Activated CD8-positive, alpha-beta T cell treated with anti-CD3 and anti-CD28 coated beads for 36 hours (primary cell): Measurements from ENCODE around the gene GPR55. TPM values are rescaled to one million over a fixed set of nuclear protein-coding genes. Genes with fewer than 3 reads are reported as not detected.

ENCODE experiments used
- ATAC-seq: fragments of 200-7000 bp; cut with Tn5 transposase; one replicate; pipeline ENCODE4 v1.10.0; 2021; ENCODE audit warnings: mild to moderate bottlenecking, moderate library complexity
- CTCF ChIA-PET: fragments of 350-600 bp; sonication (Branson Sonifier 250); formaldehyde crosslinking; loops from one replicate; lab custom pipeline; 2021; ENCODE audit warnings: antibody characterized with exemption; lab: Charles Lee
- POLR2A ChIA-PET: fragments of 350-600 bp; sonication (Branson Sonifier 250); formaldehyde crosslinking; loops from one replicate; lab custom pipeline; 2021; ENCODE audit warnings: antibody characterized with exemption; lab: Charles Lee
- DNase-seq: peaks from one replicate; pipeline ENCODE4 v3.0.0-alpha.2; 2020
- H3K27ac Mint-ChIP-seq: one replicate; pipeline ENCODE4 v1.8.0; 2021; ENCODE audit warnings: mild to moderate bottlenecking, mixed read lengths
- H3K27me3 Mint-ChIP-seq: one replicate; pipeline ENCODE4 v1.8.0; 2021; ENCODE audit warnings: mixed read lengths
- H3K36me3 Mint-ChIP-seq: one replicate; pipeline ENCODE4 v1.8.0; 2021; ENCODE audit warnings: low read depth, mixed read lengths
- H3K4me1 Mint-ChIP-seq: one replicate; pipeline ENCODE4 v1.8.0; 2021; ENCODE audit warnings: low read depth, mixed read lengths
- H3K4me3 Mint-ChIP-seq: one replicate; pipeline ENCODE4 v1.8.0; 2021; ENCODE audit warnings: mild to moderate bottlenecking, moderate library complexity, mixed read lengths
- H3K9me3 Mint-ChIP-seq: one replicate; pipeline ENCODE4 v1.8.0; 2021; ENCODE audit warnings: mixed read lengths
- CTCF ChIP-seq: fragments of 200-600 bp; IDR thresholded peaks from one replicate; pipeline ENCODE4 v1.8.0; 2022; ENCODE audit warnings: antibody characterized with exemption, mild to moderate bottlenecking
- intact Hi-C: fragments of 100-400 bp; cut with micrococcal nuclease; formaldehyde crosslinking; loops from one replicate; pipeline ENCODE4 v1.10.0; 2022
- total RNA-seq, 2 experiments: library from RNA; stranded (reverse); gene quantifications; one replicate each; pipeline ENCODE4 v1.2.3, GENCODE V29; 2021

Gene GPR55
- total RNA-seq, 2 experiments from 2014 or later: 5.0 to 5.3 TPM

GRCh38 chr2:230929381-230930148 lies 4.5 kb upstream of the GPR55 start:
- Mint-ChIP-seq H3K36me3 (no peaks in the 10 kb centered on the region), H3K4me1 (peaks cover 49% of the 10 kb centered on the region), H3K27me3 (peaks cover 2% of the 10 kb centered on the region), H3K9me3 (no peaks in the 10 kb centered on the region), H3K27ac (no peak overlapping the region), H3K4me3 (no peak overlapping the region)
- TF ChIP-seq CTCF: no peak
- DNase-seq: peak; percentile 2
- intact Hi-C loops: no loop called here
- no peak for ATAC-seq
- POLR2A ChIA-PET: interaction anchor here (10.0 kb wide), 1 partner anchor 55 kb away, joined by 86 read pairs; no protein-coding TSS in a partner anchor
- CTCF ChIA-PET: interaction anchor here (1.0 to 11.4 kb wide), 4 partner anchors 8 to 55 kb away, joined by 3 to 181 read pairs (median 3); no protein-coding TSS in a partner anchor

DNA sequence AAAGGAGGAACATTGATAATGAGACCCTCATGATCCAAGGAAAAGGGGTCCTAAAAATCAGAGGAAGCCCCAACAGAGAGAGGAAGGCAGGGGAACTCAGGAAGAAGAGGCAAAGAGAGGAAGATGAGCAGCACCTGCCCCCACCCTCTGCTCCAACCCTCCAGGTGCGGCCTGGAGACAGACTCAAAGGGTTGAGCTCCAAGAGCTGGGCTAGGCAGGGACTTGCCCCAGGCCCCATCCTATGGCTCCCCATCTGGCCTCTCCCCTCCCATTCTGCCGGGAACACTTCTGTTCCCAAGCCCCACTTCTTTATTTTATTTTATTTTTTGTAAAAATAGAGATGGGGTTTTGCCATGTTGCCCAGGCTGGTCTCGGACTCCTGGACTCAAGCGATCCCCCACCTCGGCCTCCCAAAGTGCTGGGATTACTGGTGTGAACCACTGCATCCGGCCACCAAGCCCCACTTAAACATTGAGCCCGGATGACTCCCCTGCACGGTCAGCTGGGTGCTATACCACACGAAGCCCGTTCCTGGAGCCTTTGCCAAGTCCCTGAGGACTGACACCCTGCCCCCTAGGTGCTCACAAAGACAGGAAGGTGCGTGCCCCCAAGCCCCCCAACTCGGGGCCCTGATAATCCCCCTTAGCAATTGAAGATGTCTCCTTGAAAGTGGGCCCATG lies 3.8 kb upstream of the GPR55 start:
- intact Hi-C loops: no loop called here
- ChIA-PET POLR2A (interaction anchor here (10.0 kb wide), 1 partner anchor 56 kb away, joined by 86 read pairs; no protein-coding TSS in a partner anchor), CTCF (interaction anchor here (1.0 to 11.4 kb wide), 2 partner anchors 9 to 56 kb away, joined by 3 to 181 read pairs; no protein-coding TSS in a partner anchor)
- Mint-ChIP-seq H3K27ac (no peak overlapping the region), H3K4me3 (no peak overlapping the region), H3K9me3 (no peaks in the 10 kb centered on the region), H3K36me3 (no peaks in the 10 kb centered on the region), H3K4me1 (peaks cover 56% of the 10 kb centered on the region), H3K27me3 (peaks cover 2% of the 10 kb centered on the region)
- no peak for TF ChIP-seq CTCF
- DNase-seq (peak; percentile 0), ATAC-seq (no peak)

DNA sequence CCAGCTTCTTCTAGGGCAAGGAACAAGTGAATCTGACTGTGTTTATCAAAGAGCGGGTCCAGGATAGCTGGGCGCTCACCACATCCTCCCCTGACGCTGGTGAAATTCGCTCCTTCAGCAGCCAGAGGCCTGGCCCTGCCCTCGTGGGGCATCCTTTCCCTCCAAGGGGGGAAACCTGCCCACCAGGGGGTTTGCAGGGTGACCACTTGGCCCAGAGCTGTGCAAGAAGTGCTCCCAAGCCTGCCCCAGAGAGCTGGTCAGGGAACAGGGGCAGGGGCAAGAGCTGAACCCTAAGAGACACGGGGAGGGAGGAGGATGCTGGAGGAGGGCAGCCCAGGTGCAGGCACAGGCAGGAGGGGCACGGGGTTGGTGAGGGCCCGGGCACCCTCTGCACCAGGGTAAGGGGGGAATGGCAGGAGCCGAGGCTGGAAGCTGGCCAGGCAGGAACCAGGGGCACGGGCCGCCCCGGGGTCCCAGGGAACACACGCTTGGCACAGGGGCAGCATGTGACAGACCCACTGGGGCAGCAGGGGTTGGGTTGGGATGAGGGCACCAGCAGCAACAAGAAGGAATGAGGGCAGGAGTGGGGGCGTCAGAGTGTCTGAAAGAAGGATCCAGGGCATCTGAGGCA lies 2.8 kb upstream of the GPR55 start:
- H3K36me3 Mint-ChIP-seq: peaks cover 5% of the 10 kb centered on the region
- H3K4me3 Mint-ChIP-seq: no peak overlapping the region
- ChIA-PET POLR2A (interaction anchor here (0.8 to 10.0 kb wide), 7 partner anchors 11 to 57 kb away, joined by 3 to 86 read pairs (median 3); no protein-coding TSS in a partner anchor), CTCF (interaction anchor here (1.1 to 11.4 kb wide), 12 partner anchors 8 to 125 kb away, joined by 3 to 181 read pairs (median 4); no protein-coding TSS in a partner anchor)
- no peaks in the 10 kb centered on the region for H3K9me3 Mint-ChIP-seq
- peaks cover 2% of the 10 kb centered on the region for H3K27me3 Mint-ChIP-seq
- no peak for TF ChIP-seq CTCF
- peak; percentile 22 for DNase-seq
- peak overlapping the region; percentile 41 for H3K27ac Mint-ChIP-seq
- intact Hi-C loops: no loop called here
- H3K4me1 Mint-ChIP-seq: peaks cover 63% of the 10 kb centered on the region
- no peak for ATAC-seq

DNA sequence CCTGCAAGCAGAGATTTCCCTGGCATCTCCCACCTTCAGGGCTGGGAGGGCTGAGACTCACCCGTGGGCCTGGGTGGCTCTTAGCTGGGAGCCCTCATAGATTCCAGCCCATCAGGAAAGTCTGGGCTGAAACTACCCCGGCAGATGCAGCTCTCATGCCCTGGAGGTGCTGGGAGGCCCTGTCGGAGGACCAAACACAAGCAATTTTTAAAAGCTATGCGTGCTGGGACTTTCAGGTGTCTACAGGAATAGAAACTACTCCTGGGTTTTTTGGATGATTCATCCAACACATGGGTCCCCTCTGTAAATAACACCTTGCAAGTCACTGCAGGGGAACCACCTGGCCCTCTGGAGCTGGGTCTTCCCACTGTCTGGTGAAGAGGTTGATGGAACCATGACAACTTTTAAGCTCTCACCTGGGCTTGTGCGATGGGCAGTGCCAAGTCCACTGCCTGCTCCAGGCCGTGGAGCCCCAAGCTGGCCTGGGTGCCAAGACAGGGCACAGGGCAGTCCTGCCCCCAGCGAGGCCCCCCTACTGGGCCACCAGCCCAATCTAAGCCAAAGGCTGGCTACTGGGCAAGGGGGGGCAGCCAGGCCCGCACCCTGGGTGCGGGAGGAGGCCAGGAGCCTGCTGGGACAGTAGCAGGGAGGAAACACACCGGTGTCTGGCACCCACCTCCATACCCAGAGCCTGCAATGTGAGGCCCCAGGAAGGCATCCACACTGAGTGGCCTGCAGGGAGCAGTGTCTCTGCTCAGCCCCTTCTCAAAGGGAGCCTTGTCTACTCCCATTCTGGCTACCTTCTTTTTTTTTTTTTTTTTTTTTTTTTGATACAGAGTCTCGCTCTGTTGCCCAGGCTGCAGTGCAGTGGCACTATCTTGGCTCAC lies 1.1 kb upstream of the GPR55 start:
- Mint-ChIP-seq H3K4me3 (peak overlapping the region; percentile 74), H3K9me3 (no peaks in the 10 kb centered on the region), H3K36me3 (peaks cover 5% of the 10 kb centered on the region), H3K27me3 (no peaks in the 10 kb centered on the region), H3K27ac (peak overlapping the region; percentile 98), H3K4me1 (peaks cover 62% of the 10 kb centered on the region)
- ATAC-seq (peak; percentile 47), DNase-seq (peak; percentile 76)
- intact Hi-C loops: loop anchor here (2.0 kb wide), 3 partner anchors 19 to 59 kb away; no protein-coding TSS in a partner anchor
- TF ChIP-seq CTCF: peak; percentile 40
- POLR2A ChIA-PET: interaction anchor here (0.6 to 10.0 kb wide), 16 partner anchors 13 to 67 kb away, joined by 3 to 86 read pairs (median 4); no protein-coding TSS in a partner anchor
- CTCF ChIA-PET: interaction anchor here (0.8 to 11.4 kb wide), 15 partner anchors 10 to 102 kb away, joined by 3 to 181 read pairs (median 6); no protein-coding TSS in a partner anchor
